Left lung (tissue), 10 donors: Measurements from ENCODE around the gene KCNH4. TPM values are rescaled to one million over a fixed set of nuclear protein-coding genes. Genes with fewer than 3 reads are reported as not detected.
"Not testable (repeated sequence)": the region's sequence is repeated elsewhere in the genome, so short reads cannot be mapped to it uniquely, and the experiment has no call there.

Experiments used
- ATAC-seq: fragments of 200-7000 bp; cut with Tn5 transposase; one replicate; pipeline ENCODE4 v1.9.1; 2020; ENCODE audit warnings: moderate library complexity
- DNase-seq, 4 donors: peaks; one replicate each; pipeline ENCODE4 v3.0.0-alpha.2; 2013 to 2020
- H3K27ac ChIP-seq, 2 donors: fragments of 200-600 bp; sonication (generic) in 1 of 2; one replicate each; pipeline versions ENCODE4 v1.5.0 to v1.8.0; 2020 to 2021
- H3K27me3 ChIP-seq, 2 donors: fragments of 200-600 bp; sonication (generic) in 1 of 2; one replicate each; pipeline versions ENCODE4 v1.5.0 to v1.8.0; 2020 to 2021
- H3K36me3 ChIP-seq, 2 donors: fragments of 200-600 bp; sonication (generic) in 1 of 2; one replicate each; pipeline versions ENCODE4 v1.5.0 to v1.8.0; 2020 to 2021
- H3K4me1 ChIP-seq, 2 donors: fragments of 200-600 bp; one replicate each; pipeline ENCODE4 v1.8.0; 2021
- H3K4me3 ChIP-seq, 2 donors: fragments of 200-600 bp; sonication (generic) in 1 of 2; one replicate each; pipeline versions ENCODE4 v1.5.0 to v1.8.0; 2020 to 2021; ENCODE audit warnings: mild to moderate bottlenecking in 1 of 2
- H3K9me3 ChIP-seq, 2 donors: fragments of 200-600 bp; sonication (generic) in 1 of 2; one replicate each; pipeline versions ENCODE4 v1.5.0 to v1.8.0; 2020 to 2021
- CTCF ChIP-seq, 2 donors: fragments of 200-600 bp; sonication (generic) in 1 of 2; IDR thresholded peaks; one replicate each; pipeline versions ENCODE4 v1.5.0 to v1.8.0; 2021; ENCODE audit warnings: antibody characterized with exemption in 2 of 2
- intact Hi-C, 2 donors: fragments of 100-400 bp; cut with DNase I; formaldehyde crosslinking; loops; one replicate each; pipeline versions ENCODE4 v1.11.2 to v1.14.2; 2022
- polyA plus RNA-seq, 6 donors: library from polyadenylated mRNA; unstranded; fragments of 120-200 nt; gene quantifications; one replicate each; pipeline ENCODE4 v1.2.1, GENCODE V29; 2013; ENCODE audit not compliant: insufficient read length in 6 of 6
- total RNA-seq, 2 donors: library from RNA; stranded (reverse); fragmentation: NEBNext Ultra II Directional; extraction: Animal tissue kit (Norgen Biotek cat#: 25700); gene quantifications; one replicate each; pipeline ENCODE4 v1.2.1, GENCODE V29; 2021
- donor health status: DM: no; HTN: yes; CAD: no.
- donor health status: DM: no; HTN: no; CAD: no.

Gene KCNH4
- total and polyA plus RNA-seq, 8 donors: 0.03 to 0.16 (median 0.04) TPM; not detected in 2

GRCh38 chr17:42159796-42160530 is 21.0 kb downstream of the KCNH4 start:
- Histone ChIP-seq H3K4me3 (no peak overlapping the region), H3K9me3 (no peaks in the 10 kb centered on the region), H3K27ac (no peak overlapping the region), H3K27me3 (no peaks in the 10 kb centered on the region), H3K4me1 (peaks cover 0 to 25% of the 10 kb centered on the region in 2 donors), H3K36me3 (no peaks in the 10 kb centered on the region)
- ATAC-seq (no peak), DNase-seq (no peak)
- intact Hi-C loops: no loop called here
- no peak for TF ChIP-seq CTCF (IDR thresholded peaks at IDR 0.05)

- no peaks in the 10 kb centered on the region for H3K9me3 ChIP-seq
- H3K27ac ChIP-seq: peak overlapping the region in 1 of 2 donors; percentile 90
- peaks cover 9 to 40% of the 10 kb centered on the region in 2 donors for H3K4me1 ChIP-seq
- intact Hi-C loops: no loop called here
- H3K27me3 ChIP-seq: no peaks in the 10 kb centered on the region
- H3K36me3 ChIP-seq: peaks cover 0 to 12% of the 10 kb centered on the region in 2 donors
- DNase-seq: no peak
- no peak for TF ChIP-seq CTCF (IDR thresholded peaks at IDR 0.05)
- ATAC-seq: no peak
- peak overlapping the region; percentile 91 to 99 for H3K4me3 ChIP-seq
These were observed 25.3 kb downstream of the KCNH4 start for GRCh38 chr17:42155614-42156045.

GRCh38 chr17:42153919-42154742 is 26.8 kb downstream of the KCNH4 start:
- Histone ChIP-seq H3K27me3 (no peaks in the 10 kb centered on the region), H3K4me3 (peak overlapping the region; percentile 91 to 99), H3K27ac (peak overlapping the region; percentile 50 to 90), H3K4me1 (peaks cover 9 to 53% of the 10 kb centered on the region in 2 donors), H3K36me3 (peaks cover 0 to 27% of the 10 kb centered on the region in 2 donors), H3K9me3 (no peaks in the 10 kb centered on the region)
- no peak for TF ChIP-seq CTCF (IDR thresholded peaks at IDR 0.05)
- DNase-seq: no peak
- intact Hi-C loops: no loop called here
- no peak for ATAC-seq

- H3K27ac ChIP-seq: no peak overlapping the region
- ATAC-seq (no peak), DNase-seq (no peak)
- no peaks in the 10 kb centered on the region for H3K9me3 ChIP-seq
- H3K27me3 ChIP-seq: no peaks in the 10 kb centered on the region
- TF ChIP-seq CTCF (IDR thresholded peaks at IDR 0.05): no peak
- peaks cover 0 to 66% of the 10 kb centered on the region in 2 donors for H3K4me1 ChIP-seq
- intact Hi-C loops: no loop called here
- H3K4me3 ChIP-seq: no peak overlapping the region
- peaks cover 0 to 88% of the 10 kb centered on the region in 2 donors for H3K36me3 ChIP-seq
These were observed 33.9 kb downstream of the KCNH4 start for GRCh38 chr17:42146911-42147607.

- H3K27ac ChIP-seq, intact Hi-C loops, H3K27me3 ChIP-seq, H3K9me3 ChIP-seq, H3K4me3 ChIP-seq, DNase-seq: not testable (repeated sequence)
- peaks cover 10 to 72% of the 10 kb centered on the region in 2 donors for H3K4me1 ChIP-seq
- peaks cover 0 to 82% of the 10 kb centered on the region in 2 donors for H3K36me3 ChIP-seq
- peak; percentile 58 for ATAC-seq
These were observed 37.8 kb downstream of the KCNH4 start for GRCh38 chr17:42143138-42143537.
